ENCODE measurements around the gene CTDSP1.

Gene CTDSP1

DNA sequence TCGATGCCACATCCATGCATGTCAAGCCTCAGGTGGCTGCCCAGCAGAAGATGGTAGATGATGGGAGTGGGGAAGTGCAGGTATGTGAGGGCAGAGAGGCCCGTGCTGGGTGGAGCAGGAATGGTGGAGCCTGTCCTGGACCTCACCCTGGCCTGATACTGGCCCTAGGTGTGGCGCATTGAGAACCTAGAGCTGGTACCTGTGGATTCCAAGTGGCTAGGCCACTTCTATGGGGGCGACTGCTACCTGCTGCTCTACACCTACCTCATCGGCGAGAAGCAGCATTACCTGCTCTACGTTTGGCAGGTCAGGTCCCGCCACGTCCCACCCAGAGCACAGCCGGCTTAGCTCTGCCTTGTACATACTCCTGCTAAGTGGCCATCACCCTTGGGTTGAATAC is 32.2 kb downstream of the CTDSP1 start:
- no peaks in the 10 kb centered on the region for H3K36me3 ChIP-seq (ENCODE audit: insufficient read depth, low read length)
- no peak overlapping the region for H3K4me3 ChIP-seq (ENCODE audit: low read depth in 1 of 2, low read length in 2 of 2)
- no peak for DNase-seq
- TF ChIP-seq EZH2 (IDR thresholded peaks at IDR 0.05; ENCODE audit: borderline replicate concordance, low read depth, low read length, severe bottlenecking) (no peak), CTCF (IDR thresholded peaks at IDR 0.05; ENCODE audit: borderline replicate concordance, extremely low read depth, low read length, poor library complexity, severe bottlenecking) (no peak)
- no peaks in the 10 kb centered on the region for H3K9me3 ChIP-seq (ENCODE audit: insufficient read depth, low read length, severe bottlenecking)
- no peak overlapping the region for H2AFZ ChIP-seq (ENCODE audit: low read depth, low read length)
- H3K79me2 ChIP-seq (ENCODE audit: insufficient read depth, low read length) = no peaks in the 10 kb centered on the region
- no peak overlapping the region for H3K4me2 ChIP-seq (ENCODE audit: insufficient read depth, low read length)
- ATAC-seq (ENCODE audit: insufficient read depth, low read depth) = no peak
- H3K27ac ChIP-seq (ENCODE audit: low read length) = no peak overlapping the region
- no peaks in the 10 kb centered on the region; the same call in 1 of the 2 replicates for H4K20me1 ChIP-seq (ENCODE audit: insufficient read depth, low read length)
- H3K4me1 ChIP-seq (ENCODE audit: insufficient read depth, low read length) = no peaks in the 10 kb centered on the region
- H3K9ac ChIP-seq (ENCODE audit: low read depth, low read length) = no peak overlapping the region
- no peaks in the 10 kb centered on the region for H3K27me3 ChIP-seq (ENCODE audit: insufficient read depth, low read length, poor library complexity)

DNA sequence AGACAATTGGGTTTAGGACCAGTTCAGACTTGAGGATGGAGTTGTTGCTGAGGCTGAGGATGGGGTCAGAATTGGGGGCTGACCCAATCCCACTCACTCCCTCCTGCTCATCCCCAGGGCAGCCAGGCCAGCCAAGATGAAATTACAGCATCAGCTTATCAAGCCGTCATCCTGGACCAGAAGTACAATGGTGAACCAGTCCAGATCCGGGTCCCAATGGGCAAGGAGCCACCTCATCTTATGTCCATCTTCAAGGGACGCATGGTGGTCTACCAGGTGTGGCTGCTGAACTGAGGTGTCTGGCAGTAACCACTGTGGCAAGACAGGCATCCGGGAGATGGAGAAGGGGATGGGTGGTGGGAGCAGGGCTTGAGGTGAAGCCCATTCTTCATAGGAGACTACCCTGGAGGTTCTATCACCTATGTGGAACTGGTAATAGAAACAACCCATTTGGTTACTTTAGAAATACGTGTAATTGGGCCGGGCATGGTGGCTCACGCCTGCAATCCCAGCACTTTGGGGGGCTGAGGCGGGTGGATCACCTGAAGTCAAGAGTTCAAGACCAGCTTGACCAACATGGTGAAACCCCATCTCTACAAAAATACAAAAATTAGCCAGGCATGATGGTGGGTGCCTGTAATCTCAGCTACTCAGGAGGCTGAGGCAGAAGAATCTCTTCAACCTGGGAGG is 33.2 kb downstream of the CTDSP1 start:
- H3K4me3 ChIP-seq (ENCODE audit: low read depth in 1 of 2, low read length in 2 of 2) = no peak overlapping the region

GRCh38 chr2:218434456-218434855 is 34.8 kb downstream of the CTDSP1 start:
- Histone ChIP-seq H4K20me1 (ENCODE audit: insufficient read depth, low read length) (no peaks in the 10 kb centered on the region; the same call in 1 of the 2 replicates), H3K4me3 (ENCODE audit: low read depth in 1 of 2, low read length in 2 of 2) (no peak overlapping the region), H3K36me3 (ENCODE audit: insufficient read depth, low read length) (no peaks in the 10 kb centered on the region), H3K9ac (ENCODE audit: low read depth, low read length) (no peak overlapping the region), H3K27ac (ENCODE audit: low read length) (no peak overlapping the region), H3K4me1 (ENCODE audit: insufficient read depth, low read length) (no peaks in the 10 kb centered on the region), H2AFZ (ENCODE audit: low read depth, low read length) (no peak overlapping the region), H3K27me3 (ENCODE audit: insufficient read depth, low read length, poor library complexity) (no peaks in the 10 kb centered on the region), H3K79me2 (ENCODE audit: insufficient read depth, low read length) (no peaks in the 10 kb centered on the region), H3K9me3 (ENCODE audit: insufficient read depth, low read length, severe bottlenecking) (no peaks in the 10 kb centered on the region), H3K4me2 (ENCODE audit: insufficient read depth, low read length) (no peak overlapping the region)
- DNase-seq (no peak), ATAC-seq (ENCODE audit: insufficient read depth, low read depth) (no peak)
- no peak for TF ChIP-seq CTCF (IDR thresholded peaks at IDR 0.05; ENCODE audit: borderline replicate concordance, extremely low read depth, low read length, poor library complexity, severe bottlenecking)
- TF ChIP-seq EZH2 (IDR thresholded peaks at IDR 0.05; ENCODE audit: borderline replicate concordance, low read depth, low read length, severe bottlenecking) = no peak

More for the DNA sequence above, 33.2 kb downstream of the CTDSP1 start:
- no peak overlapping the region for H3K27ac ChIP-seq (ENCODE audit: low read length)
- H3K27me3 ChIP-seq (ENCODE audit: insufficient read depth, low read length, poor library complexity) = no peaks in the 10 kb centered on the region
- H3K36me3 ChIP-seq (ENCODE audit: insufficient read depth, low read length) = no peaks in the 10 kb centered on the region
- no peaks in the 10 kb centered on the region for H3K9me3 ChIP-seq (ENCODE audit: insufficient read depth, low read length, severe bottlenecking)
- ATAC-seq (ENCODE audit: insufficient read depth, low read depth) = no peak
- no peak for TF ChIP-seq CTCF (IDR thresholded peaks at IDR 0.05; ENCODE audit: borderline replicate concordance, extremely low read depth, low read length, poor library complexity, severe bottlenecking)
- no peak for TF ChIP-seq EZH2 (IDR thresholded peaks at IDR 0.05; ENCODE audit: borderline replicate concordance, low read depth, low read length, severe bottlenecking)
- no peaks in the 10 kb centered on the region for H3K79me2 ChIP-seq (ENCODE audit: insufficient read depth, low read length)
- H3K9ac ChIP-seq (ENCODE audit: low read depth, low read length) = no peak overlapping the region
- H3K4me1 ChIP-seq (ENCODE audit: insufficient read depth, low read length) = no peaks in the 10 kb centered on the region
- H4K20me1 ChIP-seq (ENCODE audit: insufficient read depth, low read length) = no peaks in the 10 kb centered on the region; the same call in 1 of the 2 replicates
- no peak for DNase-seq
- H3K4me2 ChIP-seq (ENCODE audit: insufficient read depth, low read length) = no peak overlapping the region
- H2AFZ ChIP-seq (ENCODE audit: low read depth, low read length) = no peak overlapping the region

Data from DND-41 (cell line).